Measurements from ENCODE around the gene AP1S1. TPM values are rescaled to one million over a fixed set of nuclear protein-coding genes. Genes with fewer than 3 reads are reported as not detected.

The AP1S1 gene
- polyA plus RNA-seq, 5 donors = 77.4 to 100 (median 82.7) TPM

GRCh38 chr7:101154693-101155102 lies 422 bp downstream of the AP1S1 start:
- no peak for DNase-seq

- no peak for DNase-seq
Observed at GRCh38 chr7:101155303-101155702, 1.0 kb downstream of the AP1S1 start.

DNA sequence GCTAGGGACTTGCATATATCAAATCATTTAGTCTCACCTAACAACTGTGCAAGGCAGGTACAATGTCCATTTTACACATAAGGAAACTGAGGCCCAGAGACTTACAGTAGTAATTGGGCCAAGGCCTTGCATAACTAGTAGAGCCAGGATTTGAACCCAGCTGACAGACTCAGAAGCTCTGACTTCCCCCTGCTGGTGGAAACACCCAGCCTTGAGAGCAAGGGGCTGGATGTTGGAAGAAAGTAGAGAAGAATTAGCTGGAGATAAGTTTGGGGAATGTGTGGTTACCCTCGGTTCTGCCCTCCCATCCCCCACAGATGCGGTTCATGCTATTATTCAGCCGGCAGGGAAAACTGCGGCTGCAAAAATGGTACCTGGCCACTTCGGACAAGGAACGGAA lies 2.0 kb downstream of the AP1S1 start:
- DNase-seq = no peak

GRCh38 chr7:101156866-101157589 lies 2.8 kb downstream of the AP1S1 start:
- no peak for DNase-seq

GRCh38 chr7:101159696-101160674 lies 5.7 kb downstream of the AP1S1 start:
- DNase-seq = no peak

DNA sequence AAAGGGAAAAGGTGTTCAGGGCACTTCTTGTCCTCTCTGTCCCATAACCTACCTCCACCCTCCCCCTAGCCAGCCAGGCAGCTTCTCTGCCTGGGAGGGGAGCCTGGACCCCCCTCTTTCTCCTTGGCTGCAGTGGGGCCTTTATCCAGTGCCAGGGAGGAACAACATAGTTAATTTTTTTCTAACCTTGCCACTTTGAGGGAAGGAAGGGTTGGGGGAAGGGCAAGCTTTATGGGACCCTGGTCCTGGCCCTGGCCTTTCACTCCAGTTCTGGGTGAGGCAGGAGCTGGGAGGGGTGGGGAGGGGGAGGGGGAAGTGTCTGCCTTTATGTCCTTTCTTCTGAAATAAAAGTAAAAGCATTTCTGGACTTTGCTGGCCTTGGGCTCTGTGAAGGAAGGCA lies 6.6 kb downstream of the AP1S1 start:
- no peak for DNase-seq

DNA sequence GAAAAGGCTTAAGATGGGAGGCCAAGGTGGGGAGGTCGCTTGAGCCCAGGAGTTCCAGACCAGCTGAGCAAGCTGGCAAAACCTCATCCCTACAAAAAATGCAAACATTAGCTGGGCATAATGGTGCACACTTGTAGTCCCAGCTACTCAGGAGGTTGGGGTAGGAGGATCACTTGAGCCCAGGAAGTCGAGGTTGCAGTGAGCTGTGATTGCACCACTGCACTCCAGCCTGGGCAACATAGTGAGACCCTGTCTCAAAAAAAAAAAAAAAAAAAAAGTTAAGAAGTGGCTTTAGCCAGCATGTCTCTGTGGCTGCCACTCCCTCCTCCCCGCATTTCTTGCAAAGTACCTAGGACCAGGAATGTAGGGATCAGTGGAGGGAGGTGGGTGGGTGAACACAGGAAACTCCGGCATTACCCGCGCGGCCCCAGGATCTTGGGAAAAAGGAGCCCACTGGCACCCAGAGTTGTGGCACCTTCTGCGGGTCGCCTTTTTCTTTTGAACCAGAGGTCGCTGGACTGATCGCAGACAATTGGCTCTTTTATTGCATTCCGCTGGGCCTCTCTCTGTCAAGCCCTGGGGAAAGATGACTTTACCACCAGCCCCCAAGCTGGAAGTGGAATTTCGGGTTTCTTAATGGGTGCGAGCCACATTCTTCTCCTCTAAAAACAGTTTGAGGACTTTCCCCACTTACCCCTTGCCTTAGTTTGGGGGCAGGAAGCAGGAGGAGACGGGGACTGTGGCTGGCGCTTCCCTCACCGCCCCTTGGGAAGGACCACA lies 7.6 kb downstream of the AP1S1 start:
- no peak for DNase-seq

DNA sequence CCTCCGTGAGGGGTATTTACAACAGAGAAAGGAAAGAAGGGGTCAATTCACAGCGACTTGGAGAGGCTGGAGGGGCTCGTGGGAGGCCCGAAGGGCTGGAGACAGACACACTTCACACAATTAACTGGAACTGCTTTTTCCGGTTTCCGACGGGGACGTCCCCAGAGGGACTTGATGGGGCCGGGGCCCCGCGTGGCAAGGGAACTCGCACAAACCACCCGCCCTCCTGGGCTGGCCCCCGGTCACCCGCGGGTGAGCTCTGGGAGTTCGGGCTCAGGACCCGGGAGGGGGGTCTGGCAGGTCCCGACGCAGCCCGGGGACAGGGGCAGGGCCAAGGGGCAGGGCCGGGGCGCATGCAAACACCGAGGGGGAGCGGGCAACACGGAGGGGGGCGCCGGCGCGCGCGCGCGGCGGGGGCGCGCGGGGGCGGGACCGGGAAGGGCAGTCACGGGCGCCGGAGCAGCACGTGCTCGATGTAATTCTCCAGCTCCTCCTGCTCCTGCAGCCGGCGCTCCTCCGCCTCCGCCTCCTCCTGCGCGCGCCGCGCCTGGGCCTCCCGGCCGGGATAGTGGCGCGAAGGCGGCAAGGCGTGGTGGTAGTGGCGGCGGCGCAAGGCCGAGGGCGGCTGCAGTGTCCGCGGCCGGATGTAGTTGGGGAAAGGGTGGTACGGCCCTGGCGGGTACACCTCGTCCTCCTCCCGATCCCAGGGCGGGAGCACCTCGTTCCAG lies 8.4 kb downstream of the AP1S1 start:
- DNase-seq = no peak

- DNase-seq = no peak
Observed at GRCh38 chr7:101163279-101164070, 9.2 kb downstream of the AP1S1 start.

- no peak for DNase-seq
Observed at GRCh38 chr7:101164071-101164840, 10.0 kb downstream of the AP1S1 start.

DNA sequence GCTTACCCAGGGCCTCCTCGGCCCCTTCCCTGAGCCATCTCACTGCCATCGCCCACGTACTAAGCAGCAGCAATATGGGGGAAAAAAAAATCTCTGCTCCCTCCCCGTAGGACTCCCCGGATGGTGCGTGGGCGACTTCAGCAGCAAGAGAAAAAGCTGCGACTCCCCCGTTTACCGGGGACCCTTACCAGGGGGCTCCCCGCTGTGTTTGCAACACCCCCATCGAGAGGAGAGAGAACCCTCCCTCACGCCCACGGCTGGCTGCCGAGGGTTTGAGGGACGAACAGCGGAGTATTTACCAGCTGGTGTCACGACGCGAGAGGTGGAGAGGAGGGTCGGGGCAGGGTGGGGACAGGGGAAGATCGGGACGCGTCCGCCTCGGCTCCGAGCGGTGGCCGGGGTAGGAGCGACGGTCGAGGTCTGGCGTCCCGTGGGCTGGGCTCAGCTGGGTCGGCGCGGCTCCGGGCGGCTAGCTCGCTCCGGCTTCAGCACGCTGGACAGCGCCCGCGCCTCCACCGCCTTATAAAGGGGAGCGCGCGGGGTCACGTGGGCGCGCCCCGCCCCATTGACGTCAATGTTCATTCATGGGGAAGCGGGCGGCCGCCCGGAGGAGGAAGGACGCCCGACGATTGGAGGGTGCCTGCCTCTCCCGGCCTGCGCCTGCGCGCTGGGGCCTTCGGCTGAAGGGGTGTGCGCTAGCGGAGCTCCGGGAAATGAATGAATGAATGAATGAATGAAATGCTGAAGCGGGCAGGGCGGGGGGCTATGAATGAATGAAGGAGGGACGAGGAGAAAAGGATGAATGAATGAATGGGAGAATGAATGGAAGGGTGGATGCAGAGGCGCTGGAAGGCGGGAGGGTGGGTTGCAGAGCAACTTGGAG lies 11.0 kb downstream of the AP1S1 start, which contains the start of gene VGF:
TSS of gene VGF (minus strand) at position 495 of the 883 bp plus-strand sequence. CDS start 726 bp downstream, outside the sequence.
- DNase-seq = peak; percentile 85 to 86

DNA sequence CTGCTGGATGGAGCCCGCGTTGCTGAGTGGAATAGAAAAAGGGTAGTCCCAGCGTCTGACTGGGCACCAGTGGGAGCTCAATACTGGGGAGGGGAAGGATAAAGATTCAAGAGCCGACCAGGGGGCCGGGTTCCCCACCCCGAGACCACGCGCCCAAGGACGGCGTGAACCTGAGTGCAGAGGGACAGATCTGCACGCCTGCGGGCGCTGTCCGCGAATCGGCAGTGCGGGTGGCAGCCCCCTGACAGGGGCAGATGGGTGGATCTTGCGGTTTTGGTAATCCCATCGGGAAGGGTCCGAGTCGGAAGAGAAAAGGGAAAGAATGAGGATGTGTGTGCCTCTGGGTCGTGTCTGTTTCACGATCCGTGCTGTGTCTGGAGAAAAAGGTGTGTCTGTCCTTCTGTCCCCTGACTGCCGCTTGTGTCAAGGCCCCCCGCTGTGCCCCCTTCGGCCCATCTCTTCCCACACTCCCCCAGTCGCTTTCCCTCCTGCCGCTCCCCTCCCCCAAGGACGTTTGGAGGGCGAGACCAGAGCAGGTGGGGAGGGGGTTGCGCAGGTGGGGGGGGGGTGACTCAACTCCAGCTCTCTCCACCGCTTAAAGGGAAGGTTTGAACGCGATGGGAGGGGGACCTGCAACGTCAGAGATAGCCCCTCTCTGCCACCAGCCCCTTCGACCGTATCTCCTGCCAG lies 11.8 kb downstream of the AP1S1 start:
- no peak for DNase-seq

DNA sequence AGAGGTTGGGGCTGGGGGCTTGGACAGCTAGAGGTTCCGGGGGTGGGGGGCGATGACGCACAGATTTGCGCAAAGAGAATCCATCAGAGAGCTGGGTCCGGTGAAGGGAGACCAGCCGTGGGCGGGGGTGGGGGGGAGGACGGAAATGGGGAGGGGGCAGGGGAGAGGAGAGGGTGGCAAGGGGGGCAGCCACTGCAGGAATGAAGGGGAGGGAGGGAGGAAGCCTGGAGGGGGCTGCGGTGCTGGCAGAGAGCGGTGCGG lies 12.3 kb downstream of the AP1S1 start:
- DNase-seq = no peak

- no peak for DNase-seq
Observed at GRCh38 chr7:101166909-101167644, 12.8 kb downstream of the AP1S1 start.

GRCh38 chr7:101167645-101168411 lies 13.6 kb downstream of the AP1S1 start:
- DNase-seq = no peak

- no peak for DNase-seq
Observed at GRCh38 chr7:101168412-101169049, 14.3 kb downstream of the AP1S1 start.

Data from right lung (tissue), 5 donors.